ENCODE measurements around the gene CENPVL1.

DNA sequence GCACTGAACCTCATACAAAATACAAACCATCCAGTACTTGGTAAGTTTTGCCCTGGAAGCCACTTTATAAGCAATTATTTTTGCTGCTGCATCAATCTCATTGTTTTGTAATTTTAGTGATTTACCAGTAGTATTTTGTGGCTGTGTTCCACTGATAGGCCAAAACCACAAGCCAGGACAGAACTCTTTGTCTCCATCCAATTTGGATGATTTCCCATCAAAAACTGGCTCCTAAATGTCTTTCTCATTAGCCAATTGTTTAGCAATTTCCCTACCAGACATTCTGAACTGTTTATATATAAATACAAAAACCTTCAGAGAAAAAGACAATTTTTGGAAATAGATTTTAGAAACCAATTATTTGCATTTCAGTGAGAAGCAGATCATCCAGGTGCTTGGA is 37.4 kb downstream of the CENPVL1 start:
- TF ChIP-seq, protein P1, sequence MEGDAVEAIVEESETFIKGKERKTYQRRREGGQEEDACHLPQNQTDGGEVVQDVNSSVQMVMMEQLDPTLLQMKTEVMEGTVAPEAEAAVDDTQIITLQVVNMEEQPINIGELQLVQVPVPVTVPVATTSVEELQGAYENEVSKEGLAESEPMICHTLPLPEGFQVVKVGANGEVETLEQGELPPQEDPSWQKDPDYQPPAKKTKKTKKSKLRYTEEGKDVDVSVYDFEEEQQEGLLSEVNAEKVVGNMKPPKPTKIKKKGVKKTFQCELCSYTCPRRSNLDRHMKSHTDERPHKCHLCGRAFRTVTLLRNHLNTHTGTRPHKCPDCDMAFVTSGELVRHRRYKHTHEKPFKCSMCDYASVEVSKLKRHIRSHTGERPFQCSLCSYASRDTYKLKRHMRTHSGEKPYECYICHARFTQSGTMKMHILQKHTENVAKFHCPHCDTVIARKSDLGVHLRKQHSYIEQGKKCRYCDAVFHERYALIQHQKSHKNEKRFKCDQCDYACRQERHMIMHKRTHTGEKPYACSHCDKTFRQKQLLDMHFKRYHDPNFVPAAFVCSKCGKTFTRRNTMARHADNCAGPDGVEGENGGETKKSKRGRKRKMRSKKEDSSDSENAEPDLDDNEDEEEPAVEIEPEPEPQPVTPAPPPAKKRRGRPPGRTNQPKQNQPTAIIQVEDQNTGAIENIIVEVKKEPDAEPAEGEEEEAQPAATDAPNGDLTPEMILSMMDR (IDR thresholded peaks at IDR 0.05; ENCODE audit: low read depth, low read length), result no peak
- TF ChIP-seq POLR2A (IDR thresholded peaks at IDR 0.05; ENCODE audit: extremely low read depth, insufficient read length), result no peak
- TF ChIP-seq MAX (IDR thresholded peaks at IDR 0.05; ENCODE audit: low read depth, low read length), result no peak
